ENCODE measurements around the gene DDX25. TPM values are rescaled to one million over a fixed set of nuclear protein-coding genes. Genes with fewer than 3 reads are reported as not detected.
A peak's percentile ranks its signal among the peaks of the same experiment; 100 is the strongest.

The DDX25 gene
- total RNA-seq, 4 donors from 2014 or later, result 0.40 TPM; not detected in 3

- Histone ChIP-seq H3K4me3 (peak within 1 kb of the TSS; percentile 65 to 94 (median 82)), H3K27ac (peak within 1 kb of the TSS; percentile 87 to 97 (median 92)), H3K4me1 (peaks cover 0 to 3% (median 0%) of the 10 kb centered on the region in 4 donors), H3K27me3 (no peaks in the 10 kb centered on the region), H3K9me3 (no peaks in the 10 kb centered on the region), H3K36me3 (peaks cover 0 to 4% (median 0%) of the 10 kb centered on the region in 3 donors)
- TF ChIP-seq CTCF (IDR thresholded peaks at IDR 0.05), result peak in 4 of 6 experiments; percentile 17 to 52 (median 36)
- TF ChIP-seq POLR2A (IDR thresholded peaks at IDR 0.05), result peak; percentile 55 to 74
- peak; percentile 90 to 97 (median 93) for DNase-seq
Observed at GRCh38 chr11:125887373-125888324, 16.7 kb upstream of the DDX25 start, which contains the start of gene HYLS1. TSS of gene HYLS1 (plus strand) at chr11:125887668. CDS start at chr11:125899369, 11,701 bp downstream.

- H3K27me3 ChIP-seq, result no peaks in the 10 kb centered on the region
- peaks cover 0 to 27% (median 0%) of the 10 kb centered on the region in 3 donors for H3K36me3 ChIP-seq
- H3K4me1 ChIP-seq, result peaks cover 0 to 3% (median 0%) of the 10 kb centered on the region in 4 donors
- H3K4me3 ChIP-seq, result no peak overlapping the region
- TF ChIP-seq POLR2A (IDR thresholded peaks at IDR 0.05), result no peak
- TF ChIP-seq CTCF (IDR thresholded peaks at IDR 0.05), result no peak
- no peak for DNase-seq
- no peaks in the 10 kb centered on the region for H3K9me3 ChIP-seq
- H3K27ac ChIP-seq, result no peak overlapping the region
Observed at GRCh38 chr11:125890447-125891100, 13.7 kb upstream of the DDX25 start.

- Histone ChIP-seq H3K27me3 (no peaks in the 10 kb centered on the region), H3K4me1 (peaks cover 0 to 3% (median 0%) of the 10 kb centered on the region in 4 donors)
- TF ChIP-seq CTCF (IDR thresholded peaks at IDR 0.05) (no peak), POLR2A (IDR thresholded peaks at IDR 0.05) (no peak)
Observed at GRCh38 chr11:125892071-125892470, 12.2 kb upstream of the DDX25 start.

GRCh38 chr11:125892994-125893393, 11.3 kb upstream of the DDX25 start:
- peaks cover 0 to 3% (median 0%) of the 10 kb centered on the region in 4 donors for H3K4me1 ChIP-seq
- no peak overlapping the region for H3K27ac ChIP-seq
- no peak overlapping the region for H3K4me3 ChIP-seq
- no peak for DNase-seq
- no peaks in the 10 kb centered on the region for H3K27me3 ChIP-seq
- no peak for TF ChIP-seq CTCF (IDR thresholded peaks at IDR 0.05)
- TF ChIP-seq POLR2A (IDR thresholded peaks at IDR 0.05), result no peak
- H3K9me3 ChIP-seq, result no peaks in the 10 kb centered on the region
- peaks cover 0 to 29% (median 0%) of the 10 kb centered on the region in 3 donors for H3K36me3 ChIP-seq

More at GRCh38 chr11:125892071-125892470, 12.2 kb upstream of the DDX25 start:
- H3K27ac ChIP-seq, result no peak overlapping the region
- peaks cover 0 to 29% (median 0%) of the 10 kb centered on the region in 3 donors for H3K36me3 ChIP-seq
- H3K4me3 ChIP-seq, result no peak overlapping the region
- no peak for DNase-seq
- H3K9me3 ChIP-seq, result no peaks in the 10 kb centered on the region

GRCh38 chr11:125901872-125902271, 2.4 kb upstream of the DDX25 start:
- Histone ChIP-seq H3K27ac (no peak overlapping the region), H3K4me3 (peak overlapping the region in 1 of 4 donors; percentile 67)
- TF ChIP-seq CTCF (IDR thresholded peaks at IDR 0.05), result no peak
- no peak for TF ChIP-seq POLR2A (IDR thresholded peaks at IDR 0.05)

More at GRCh38 chr11:125901872-125902271, 2.4 kb upstream of the DDX25 start:
- H3K9me3 ChIP-seq, result no peaks in the 10 kb centered on the region
- DNase-seq, result no peak
- peaks cover 0 to 15% (median 0%) of the 10 kb centered on the region in 3 donors for H3K36me3 ChIP-seq
- H3K27me3 ChIP-seq, result peaks cover 0 to 7% of the 10 kb centered on the region in 2 donors
- H3K4me1 ChIP-seq, result peaks cover 0 to 22% (median 6%) of the 10 kb centered on the region in 4 donors
